Sigmoid colon (tissue), 7 donors: ENCODE results near the gene KRTAP1-5. TPM values are rescaled to one million over a fixed set of nuclear protein-coding genes. Genes with fewer than 3 reads are reported as not detected.

ENCODE experiments used
- DNase-seq: peaks from one replicate; pipeline ENCODE4 v3.0.0-alpha.2; 2019
- H3K27ac ChIP-seq, 4 donors: fragments of 200-600 bp; sonication (generic); one replicate each; pipeline ENCODE4 v1.5.1; 2016 to 2019; ENCODE audit warnings: mild to moderate bottlenecking in 1 of 4
- H3K27me3 ChIP-seq, 3 donors: fragments of 200-600 bp; sonication (generic); one replicate each; pipeline ENCODE4 v1.5.1; 2019; ENCODE audit warnings: mild to moderate bottlenecking in 1 of 3
- H3K36me3 ChIP-seq, 4 donors: fragments of 200-600 bp; sonication (generic); one replicate each; pipeline ENCODE4 v1.5.1; 2016 to 2019
- H3K4me1 ChIP-seq, 4 donors: fragments of 200-600 bp; sonication (generic); one replicate each; pipeline ENCODE4 v1.5.1; 2017 to 2019
- H3K4me3 ChIP-seq, 4 donors: fragments of 200-600 bp; sonication (generic); one replicate each; pipeline ENCODE4 v1.5.1; 2017 to 2019; ENCODE audit warnings: mild to moderate bottlenecking in 2 of 4, moderate library complexity in 1 of 4
- H3K9me3 ChIP-seq, 4 donors: fragments of 200-600 bp in 3 of 4; sonication (generic) in 3 of 4; one replicate each; pipeline versions ENCODE4 v1.5.1 to v1.6.1; 2013 to 2019
- EP300 ChIP-seq, 4 donors: sonication (generic); formaldehyde crosslinking; IDR thresholded peaks; one replicate each; pipeline ENCODE4 v1.6.1; 2017; ENCODE audit warnings: antibody characterized with exemption in 4 of 4
- POLR2A ChIP-seq, 2 donors: fragments of 450-650 bp; IDR thresholded peaks; one replicate each; pipeline ENCODE4 v1.6.1; 2016; ENCODE audit warnings: antibody characterized with exemption in 2 of 2, mild to moderate bottlenecking in 2 of 2, moderate library complexity in 2 of 2
- POLR2AphosphoS5 ChIP-seq, 4 donors: sonication (generic); formaldehyde crosslinking; IDR thresholded peaks; one replicate each; pipeline ENCODE4 v1.6.1; 2017; ENCODE audit warnings: antibody characterized with exemption in 4 of 4
- WGBS, 2 donors: extraction: QIAGEN DNeasy Blood & Tissue Kit; methylation state at CpG; one replicate each; pipeline ENCODE4 v1.1.7; 2013; 5-methylcytosine and 5-hydroxymethylcytosine counted together
- intact Hi-C: fragments of 100-400 bp; cut with DNase I; formaldehyde crosslinking; loops from one replicate; pipeline ENCODE4 v1.15.1; 2023
- polyA plus RNA-seq, 3 donors: library from polyadenylated mRNA; stranded (reverse); fragments of 200-250 nt; gene quantifications; one replicate each; pipeline ENCODE4 v1.2.3, GENCODE V29; 2013
- total RNA-seq, 4 donors: library from RNA; depleted of rRNA; stranded (reverse); fragments of >200 nt; gene quantifications; one replicate each; pipeline ENCODE4 v1.1.0, GENCODE V29; 2016
- TF ChIP-seq, protein P1 (sequence below), 4 experiments: fragments of 450-650 bp in 3 of 4; fragments of 200-600 bp in 1 of 4; IDR thresholded peaks; one replicate each; pipeline ENCODE4 v1.5.1; 2016 to 2019; ENCODE audit warnings: antibody characterized with exemption in 4 of 4, mild to moderate bottlenecking in 3 of 4, moderate library complexity in 2 of 4
- donor health status: healthy with polysubstance abuse.
- donor health status: Bipolar disorder and iron deficiency.
- donor health status: healthy.

KRTAP1-5 gene
- total and polyA plus RNA-seq, 7 donors = not detected

DNA sequence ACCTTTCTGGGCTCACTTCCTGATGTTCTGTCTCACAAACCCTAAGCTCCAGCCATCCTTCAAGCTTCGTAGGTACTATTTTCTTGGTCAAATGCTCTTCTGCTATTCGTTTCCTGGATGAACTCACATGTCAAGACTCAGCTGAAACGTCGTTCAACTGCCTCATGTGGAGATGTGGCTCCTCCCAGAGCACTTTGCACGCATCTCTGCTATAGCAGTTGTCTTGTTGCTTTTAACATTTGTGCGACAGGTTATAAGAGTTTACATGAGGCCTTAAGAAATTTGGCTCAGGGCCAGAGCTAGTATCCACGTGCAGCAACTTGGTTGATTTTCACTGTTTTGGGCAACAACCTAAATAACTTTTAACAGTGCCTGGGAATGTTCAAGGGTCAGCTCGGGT, 40.1 kb downstream of the KRTAP1-5 start:
- H3K36me3 ChIP-seq = no peaks in the 10 kb centered on the region
- intact Hi-C loops = no loop called here
- H3K27ac ChIP-seq = no peak overlapping the region
- H3K9me3 ChIP-seq = no peaks in the 10 kb centered on the region
- H3K4me3 ChIP-seq = no peak overlapping the region
- no peaks in the 10 kb centered on the region for H3K4me1 ChIP-seq
- WGBS, 2 donors = 71 to 75% methylated on average over 8 of the region's 8 CpGs
- no peaks in the 10 kb centered on the region for H3K27me3 ChIP-seq
- no peak for TF ChIP-seq EP300 (IDR thresholded peaks at IDR 0.05)
- TF ChIP-seq POLR2AphosphoS5 (IDR thresholded peaks at IDR 0.05) = no peak
- no peak for TF ChIP-seq POLR2A (IDR thresholded peaks at IDR 0.05)
- TF ChIP-seq, protein P1, sequence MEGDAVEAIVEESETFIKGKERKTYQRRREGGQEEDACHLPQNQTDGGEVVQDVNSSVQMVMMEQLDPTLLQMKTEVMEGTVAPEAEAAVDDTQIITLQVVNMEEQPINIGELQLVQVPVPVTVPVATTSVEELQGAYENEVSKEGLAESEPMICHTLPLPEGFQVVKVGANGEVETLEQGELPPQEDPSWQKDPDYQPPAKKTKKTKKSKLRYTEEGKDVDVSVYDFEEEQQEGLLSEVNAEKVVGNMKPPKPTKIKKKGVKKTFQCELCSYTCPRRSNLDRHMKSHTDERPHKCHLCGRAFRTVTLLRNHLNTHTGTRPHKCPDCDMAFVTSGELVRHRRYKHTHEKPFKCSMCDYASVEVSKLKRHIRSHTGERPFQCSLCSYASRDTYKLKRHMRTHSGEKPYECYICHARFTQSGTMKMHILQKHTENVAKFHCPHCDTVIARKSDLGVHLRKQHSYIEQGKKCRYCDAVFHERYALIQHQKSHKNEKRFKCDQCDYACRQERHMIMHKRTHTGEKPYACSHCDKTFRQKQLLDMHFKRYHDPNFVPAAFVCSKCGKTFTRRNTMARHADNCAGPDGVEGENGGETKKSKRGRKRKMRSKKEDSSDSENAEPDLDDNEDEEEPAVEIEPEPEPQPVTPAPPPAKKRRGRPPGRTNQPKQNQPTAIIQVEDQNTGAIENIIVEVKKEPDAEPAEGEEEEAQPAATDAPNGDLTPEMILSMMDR (IDR thresholded peaks at IDR 0.05) = no peak
- no peak for DNase-seq

DNA sequence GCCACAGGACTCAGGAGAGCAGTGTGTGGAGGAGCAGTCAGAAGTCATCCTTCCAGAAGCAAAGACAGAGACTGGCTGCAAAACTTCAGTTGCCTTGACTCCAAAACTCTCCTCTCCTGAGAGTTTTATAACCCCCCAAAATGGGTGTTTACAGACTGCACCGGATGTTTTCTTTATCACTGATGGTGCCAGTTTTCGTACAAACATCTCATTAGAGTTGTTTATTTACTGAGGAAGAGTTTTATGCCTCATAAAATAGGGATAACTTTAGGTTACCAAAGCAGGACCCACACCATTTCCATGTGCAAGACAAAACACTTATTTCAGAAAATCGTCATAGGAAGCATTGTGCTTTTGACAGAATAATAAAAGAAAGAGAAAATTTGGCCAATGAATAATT, 42.8 kb downstream of the KRTAP1-5 start, which contains the start of gene KRT40:
Gene KRT40 (minus strand): TSS at position 101 of the 400 bp plus-strand sequence. CDS start 53 bp downstream, at position 48.
- no peak for DNase-seq
- intact Hi-C loops = no loop called here
- peaks cover 0 to 8% (median 0%) of the 10 kb centered on the region in 4 donors for H3K4me1 ChIP-seq
- H3K9me3 ChIP-seq = no peaks in the 10 kb centered on the region
- no peaks in the 10 kb centered on the region for H3K27me3 ChIP-seq
- H3K27ac ChIP-seq = no peak within 1 kb of the TSS
- WGBS, 2 donors = 30 to 49% methylated on average over 3 of the region's 3 CpGs
- no peaks in the 10 kb centered on the region for H3K36me3 ChIP-seq
- no peak within 1 kb of the TSS for H3K4me3 ChIP-seq
- TF ChIP-seq, protein P1 (IDR thresholded peaks at IDR 0.05) = no peak
- no peak for TF ChIP-seq EP300 (IDR thresholded peaks at IDR 0.05)
- TF ChIP-seq POLR2A (IDR thresholded peaks at IDR 0.05) = no peak
- TF ChIP-seq POLR2AphosphoS5 (IDR thresholded peaks at IDR 0.05) = no peak

DNA sequence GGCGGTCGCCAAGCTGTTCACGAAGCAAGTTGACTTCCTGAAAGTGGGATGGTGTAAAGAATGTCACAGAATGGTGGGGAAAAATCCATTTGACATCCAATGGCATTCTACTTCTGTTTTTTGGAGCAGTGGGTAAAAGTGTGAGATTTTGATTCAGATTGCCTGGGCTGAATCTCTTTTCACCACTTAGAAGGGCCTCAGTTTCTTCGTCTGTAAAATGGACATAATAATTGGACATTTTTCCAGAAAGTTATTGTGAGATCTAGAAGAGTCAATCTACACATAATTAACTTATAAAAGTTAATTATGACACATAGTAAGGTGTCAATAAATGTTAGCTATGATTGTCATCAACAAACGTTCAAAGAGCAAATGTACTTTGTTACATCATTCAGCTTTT, 45.9 kb downstream of the KRTAP1-5 start:
- Histone ChIP-seq H3K36me3 (no peaks in the 10 kb centered on the region), H3K4me1 (peaks cover 0 to 8% (median 0%) of the 10 kb centered on the region in 4 donors), H3K27me3 (peaks cover 0 to 6% (median 0%) of the 10 kb centered on the region in 3 donors), H3K27ac (no peak overlapping the region), H3K9me3 (no peaks in the 10 kb centered on the region), H3K4me3 (no peak overlapping the region)
- no peak for DNase-seq
- no peak for TF ChIP-seq POLR2A (IDR thresholded peaks at IDR 0.05)
- TF ChIP-seq, protein P1 (IDR thresholded peaks at IDR 0.05) = no peak
- no peak for TF ChIP-seq POLR2AphosphoS5 (IDR thresholded peaks at IDR 0.05)
- TF ChIP-seq EP300 (IDR thresholded peaks at IDR 0.05) = no peak
- WGBS, 2 donors = 60 to 68% methylated on average over 5 of the region's 5 CpGs
- intact Hi-C loops = no loop called here

DNA sequence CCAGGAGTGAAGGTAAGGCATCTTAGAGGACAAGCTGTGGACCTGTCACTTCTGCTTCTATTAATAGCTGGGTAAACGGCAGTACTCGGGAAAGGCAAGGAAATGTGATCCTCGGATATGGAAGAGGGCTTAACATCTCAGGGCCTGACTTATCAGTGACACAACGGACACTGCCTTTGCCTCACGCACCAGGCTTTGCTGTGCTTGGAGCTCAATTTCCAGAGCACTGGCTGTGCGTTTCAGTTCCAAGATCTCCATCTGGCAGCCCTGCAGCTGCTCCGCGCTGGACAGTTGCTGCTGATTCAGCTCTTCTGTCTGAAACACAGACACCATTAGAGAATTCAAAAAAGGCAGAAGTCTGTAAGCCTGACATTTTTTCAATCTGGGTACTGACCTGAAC, 46.4 kb downstream of the KRTAP1-5 start:
- no peak for TF ChIP-seq POLR2AphosphoS5 (IDR thresholded peaks at IDR 0.05)
- TF ChIP-seq, protein P1 (IDR thresholded peaks at IDR 0.05) = no peak
- TF ChIP-seq POLR2A (IDR thresholded peaks at IDR 0.05) = no peak
- TF ChIP-seq EP300 (IDR thresholded peaks at IDR 0.05) = no peak
- Histone ChIP-seq H3K27ac (no peak overlapping the region), H3K4me3 (no peak overlapping the region), H3K9me3 (no peaks in the 10 kb centered on the region), H3K4me1 (peaks cover 0 to 8% (median 0%) of the 10 kb centered on the region in 4 donors), H3K27me3 (peaks cover 0 to 7% (median 0%) of the 10 kb centered on the region in 3 donors), H3K36me3 (no peaks in the 10 kb centered on the region)
- intact Hi-C loops = no loop called here
- no peak for DNase-seq
- 63 to 79% methylated on average over 8 of the region's 8 CpGs for WGBS, 2 donors

DNA sequence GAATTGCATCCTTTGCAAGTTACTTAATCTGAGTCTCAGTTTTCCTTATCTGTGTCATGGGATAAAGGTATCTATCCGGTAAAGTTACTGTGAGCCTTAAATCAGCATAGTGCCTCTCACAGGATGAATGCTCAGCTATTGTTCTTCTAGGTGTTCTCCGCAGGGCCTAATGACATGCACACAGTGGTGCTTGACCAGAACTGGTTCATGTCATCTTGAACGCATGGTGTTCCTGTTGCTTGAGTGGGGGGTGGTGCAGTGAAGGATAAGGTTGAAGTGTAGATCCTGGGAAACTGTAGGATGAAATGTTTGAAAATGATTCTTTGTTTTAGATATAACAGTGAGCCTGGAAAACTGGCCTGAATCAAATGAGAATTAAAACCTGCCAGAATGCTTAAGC, 46.9 kb downstream of the KRTAP1-5 start:
- Histone ChIP-seq H3K9me3 (no peaks in the 10 kb centered on the region), H3K4me1 (peaks cover 0 to 8% (median 0%) of the 10 kb centered on the region in 4 donors), H3K27ac (no peak overlapping the region), H3K4me3 (no peak overlapping the region), H3K27me3 (peaks cover 0 to 7% (median 0%) of the 10 kb centered on the region in 3 donors), H3K36me3 (no peaks in the 10 kb centered on the region)
- TF ChIP-seq EP300 (IDR thresholded peaks at IDR 0.05) = no peak
- TF ChIP-seq, protein P1 (IDR thresholded peaks at IDR 0.05) = no peak
- no peak for TF ChIP-seq POLR2A (IDR thresholded peaks at IDR 0.05)
- no peak for TF ChIP-seq POLR2AphosphoS5 (IDR thresholded peaks at IDR 0.05)
- 92 to 96% methylated on average over 3 of the region's 3 CpGs for WGBS, 2 donors
- intact Hi-C loops = no loop called here
- DNase-seq = no peak
